GM23338 (cell line): ENCODE results near the gene GPSM1.

Experiments used
- CREB1 ChIP-seq: fragments of 250-450 bp; sonication (Bioruptor Pico); IDR thresholded peaks from 2 replicates; pipeline ENCODE4 v1.5.0; 2020; ENCODE audit warnings: low read depth, mild to moderate bottlenecking, moderate library complexity
- CTCF ChIP-seq, 2 experiments: fragments of 200-600 bp in 1 of 2; sonication (generic) in 1 of 2; conservative IDR thresholded peaks; 2 replicates each; pipeline versions ENCODE4 v1.5.1 to v1.6.1; 2016 to 2017; ENCODE audit warnings: antibody characterized with exemption in 2 of 2, low read depth in 2 of 2, mild to moderate bottlenecking in 2 of 2, moderate library complexity in 1 of 2
- EZH2 ChIP-seq: fragments of 200-600 bp; sonication (generic); IDR thresholded peaks from one replicate; pipeline ENCODE4 v1.8.0; 2017; ENCODE audit warnings: antibody characterized with exemption, mild to moderate bottlenecking, low read depth; ENCODE audit not compliant: unreplicated experiment
- EZH2phosphoT487 ChIP-seq: fragments of 200-600 bp; sonication (generic); IDR thresholded peaks from one replicate; pipeline ENCODE4 v1.8.1; 2018; ENCODE audit warnings: antibody characterized with exemption; ENCODE audit not compliant: unreplicated experiment
- JUNB ChIP-seq: IDR thresholded peaks from one replicate; pipeline ENCODE4 v1.6.1; 2016; ENCODE audit warnings: antibody characterized with exemption; ENCODE audit not compliant: unreplicated experiment
- NANOG ChIP-seq: IDR thresholded peaks from 2 replicates; pipeline ENCODE4 v1.6.1; 2016; ENCODE audit warnings: antibody characterized with exemption, borderline replicate concordance
- POLR2AphosphoS5 ChIP-seq: IDR thresholded peaks from 2 replicates; pipeline ENCODE4 v1.6.1; 2016; ENCODE audit warnings: antibody characterized with exemption, low read depth
- ZNF114 ChIP-seq: fragments of 250-450 bp; sonication (Bioruptor Pico); IDR thresholded peaks from 2 replicates; pipeline ENCODE4 v1.5.0; 2020; ENCODE audit warnings: mild to moderate bottlenecking, moderate library complexity
- ZNF331 ChIP-seq: fragments of 250-450 bp; sonication (Bioruptor Pico); IDR thresholded peaks from 2 replicates; pipeline ENCODE4 v1.5.0; 2020; ENCODE audit warnings: low read depth, mild to moderate bottlenecking, moderate library complexity
- TF ChIP-seq, protein P1 (sequence below): IDR thresholded peaks from 2 replicates; pipeline ENCODE4 v1.6.1; 2016; ENCODE audit warnings: antibody characterized with exemption
- TF ChIP-seq, protein P2 (sequence below): IDR thresholded peaks from one replicate; pipeline ENCODE4 v1.6.1; 2018; ENCODE audit warnings: antibody characterized with exemption; ENCODE audit not compliant: unreplicated experiment

GRCh38 chr9:136316896-136317676, 10.3 kb upstream of the GPSM1 start:
- TF ChIP-seq CTCF (conservative IDR thresholded peaks at IDR 0.05; ENCODE audit: low read depth in 2 of 2) = no peak
- no peak for TF ChIP-seq POLR2AphosphoS5
- TF ChIP-seq, protein P1, sequence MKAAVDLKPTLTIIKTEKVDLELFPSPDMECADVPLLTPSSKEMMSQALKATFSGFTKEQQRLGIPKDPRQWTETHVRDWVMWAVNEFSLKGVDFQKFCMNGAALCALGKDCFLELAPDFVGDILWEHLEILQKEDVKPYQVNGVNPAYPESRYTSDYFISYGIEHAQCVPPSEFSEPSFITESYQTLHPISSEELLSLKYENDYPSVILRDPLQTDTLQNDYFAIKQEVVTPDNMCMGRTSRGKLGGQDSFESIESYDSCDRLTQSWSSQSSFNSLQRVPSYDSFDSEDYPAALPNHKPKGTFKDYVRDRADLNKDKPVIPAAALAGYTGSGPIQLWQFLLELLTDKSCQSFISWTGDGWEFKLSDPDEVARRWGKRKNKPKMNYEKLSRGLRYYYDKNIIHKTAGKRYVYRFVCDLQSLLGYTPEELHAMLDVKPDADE = no peak
- no peak for TF ChIP-seq EZH2
- no peak for TF ChIP-seq EZH2phosphoT487
- TF ChIP-seq, protein P2, sequence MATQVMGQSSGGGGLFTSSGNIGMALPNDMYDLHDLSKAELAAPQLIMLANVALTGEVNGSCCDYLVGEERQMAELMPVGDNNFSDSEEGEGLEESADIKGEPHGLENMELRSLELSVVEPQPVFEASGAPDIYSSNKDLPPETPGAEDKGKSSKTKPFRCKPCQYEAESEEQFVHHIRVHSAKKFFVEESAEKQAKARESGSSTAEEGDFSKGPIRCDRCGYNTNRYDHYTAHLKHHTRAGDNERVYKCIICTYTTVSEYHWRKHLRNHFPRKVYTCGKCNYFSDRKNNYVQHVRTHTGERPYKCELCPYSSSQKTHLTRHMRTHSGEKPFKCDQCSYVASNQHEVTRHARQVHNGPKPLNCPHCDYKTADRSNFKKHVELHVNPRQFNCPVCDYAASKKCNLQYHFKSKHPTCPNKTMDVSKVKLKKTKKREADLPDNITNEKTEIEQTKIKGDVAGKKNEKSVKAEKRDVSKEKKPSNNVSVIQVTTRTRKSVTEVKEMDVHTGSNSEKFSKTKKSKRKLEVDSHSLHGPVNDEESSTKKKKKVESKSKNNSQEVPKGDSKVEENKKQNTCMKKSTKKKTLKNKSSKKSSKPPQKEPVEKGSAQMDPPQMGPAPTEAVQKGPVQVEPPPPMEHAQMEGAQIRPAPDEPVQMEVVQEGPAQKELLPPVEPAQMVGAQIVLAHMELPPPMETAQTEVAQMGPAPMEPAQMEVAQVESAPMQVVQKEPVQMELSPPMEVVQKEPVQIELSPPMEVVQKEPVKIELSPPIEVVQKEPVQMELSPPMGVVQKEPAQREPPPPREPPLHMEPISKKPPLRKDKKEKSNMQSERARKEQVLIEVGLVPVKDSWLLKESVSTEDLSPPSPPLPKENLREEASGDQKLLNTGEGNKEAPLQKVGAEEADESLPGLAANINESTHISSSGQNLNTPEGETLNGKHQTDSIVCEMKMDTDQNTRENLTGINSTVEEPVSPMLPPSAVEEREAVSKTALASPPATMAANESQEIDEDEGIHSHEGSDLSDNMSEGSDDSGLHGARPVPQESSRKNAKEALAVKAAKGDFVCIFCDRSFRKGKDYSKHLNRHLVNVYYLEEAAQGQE = no peak
- no peak for TF ChIP-seq CREB1 (CRISPR knock-in tag)
- TF ChIP-seq ZNF114 (CRISPR knock-in tag) = no peak
- TF ChIP-seq ZNF331 (CRISPR knock-in tag) = no peak
- no peak for TF ChIP-seq NANOG
- TF ChIP-seq JUNB = no peak
